ENCODE results near the gene SCN5A.

Gene SCN5A

GRCh38 chr3:38556640-38557358, 92.7 kb downstream of the SCN5A start:
- no peak for DNase-seq

DNA sequence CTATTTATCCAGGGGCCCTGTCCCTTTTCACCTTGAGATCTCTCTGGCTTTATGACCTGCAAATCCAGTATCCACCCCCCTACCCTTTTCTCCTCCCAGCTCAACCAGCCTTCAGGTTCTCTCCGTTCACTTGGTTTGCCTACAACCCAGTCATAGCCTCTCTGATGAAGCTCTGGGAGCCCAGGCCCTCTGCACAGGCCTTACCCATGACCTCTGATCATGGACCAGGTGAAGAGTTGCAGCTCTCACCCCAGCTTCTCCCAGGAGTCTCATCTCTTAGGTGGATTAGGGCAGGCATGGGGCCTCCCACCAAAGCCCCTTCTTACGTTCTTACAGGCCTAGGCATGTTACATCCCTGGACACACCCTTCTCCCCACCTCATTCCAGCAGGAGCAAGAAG, 93.6 kb downstream of the SCN5A start:
- DNase-seq: no peak

- DNase-seq: no peak
Observed at GRCh38 chr3:38555149-38555840, 94.2 kb downstream of the SCN5A start.

- DNase-seq: no peak
Observed at GRCh38 chr3:38554127-38554827, 95.2 kb downstream of the SCN5A start.

GRCh38 chr3:38553071-38553470, 96.4 kb downstream of the SCN5A start:
- DNase-seq: no peak

GRCh38 chr3:38552364-38552763, 97.1 kb downstream of the SCN5A start:
- DNase-seq: no peak

GRCh38 chr3:38551026-38551832, 98.3 kb downstream of the SCN5A start:
- DNase-seq: no peak

GRCh38 chr3:38549957-38550840, 99.3 kb downstream of the SCN5A start:
- DNase-seq: no peak

DNA sequence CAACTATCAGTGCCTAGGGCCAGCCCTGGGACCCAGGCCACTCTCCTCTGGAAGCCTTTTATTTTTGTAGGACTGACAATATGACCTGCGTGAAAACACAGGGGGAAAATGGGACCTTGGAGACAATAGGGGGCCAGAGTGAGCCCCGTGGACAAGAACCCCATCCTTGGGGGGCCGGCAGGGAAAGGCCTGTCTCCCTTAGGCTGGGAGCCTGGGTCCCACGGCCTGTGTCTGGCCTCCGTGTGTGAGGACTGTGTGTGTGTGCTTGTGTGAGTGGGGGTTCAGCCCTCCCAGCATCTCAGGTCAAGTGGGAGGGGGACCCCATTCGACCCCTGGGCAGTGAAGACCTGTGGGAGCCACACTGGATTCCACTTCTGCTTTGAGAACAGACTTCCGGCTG, 100.0 kb downstream of the SCN5A start:
- no peak for DNase-seq

DNA sequence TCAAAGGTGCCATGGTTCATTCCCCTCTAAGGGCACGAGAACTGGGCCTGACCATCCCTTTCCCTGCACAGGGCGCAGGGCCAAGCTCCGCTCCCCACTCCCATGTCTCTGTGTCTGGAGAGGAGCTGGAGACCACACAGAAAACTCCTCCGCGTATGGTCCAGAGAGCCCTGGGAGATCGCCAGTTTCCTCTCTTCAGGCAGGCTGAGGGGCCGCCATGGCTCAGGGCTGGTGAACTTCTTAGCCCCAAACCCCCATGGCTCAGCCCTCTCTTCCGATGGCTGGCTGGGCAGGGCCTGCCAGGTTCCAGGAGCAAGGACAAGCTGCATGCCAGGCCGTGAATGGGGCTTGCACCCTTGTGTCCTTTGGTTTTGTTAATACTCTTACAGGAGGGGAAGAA, 100.4 kb downstream of the SCN5A start:
- DNase-seq: no peak

DNA sequence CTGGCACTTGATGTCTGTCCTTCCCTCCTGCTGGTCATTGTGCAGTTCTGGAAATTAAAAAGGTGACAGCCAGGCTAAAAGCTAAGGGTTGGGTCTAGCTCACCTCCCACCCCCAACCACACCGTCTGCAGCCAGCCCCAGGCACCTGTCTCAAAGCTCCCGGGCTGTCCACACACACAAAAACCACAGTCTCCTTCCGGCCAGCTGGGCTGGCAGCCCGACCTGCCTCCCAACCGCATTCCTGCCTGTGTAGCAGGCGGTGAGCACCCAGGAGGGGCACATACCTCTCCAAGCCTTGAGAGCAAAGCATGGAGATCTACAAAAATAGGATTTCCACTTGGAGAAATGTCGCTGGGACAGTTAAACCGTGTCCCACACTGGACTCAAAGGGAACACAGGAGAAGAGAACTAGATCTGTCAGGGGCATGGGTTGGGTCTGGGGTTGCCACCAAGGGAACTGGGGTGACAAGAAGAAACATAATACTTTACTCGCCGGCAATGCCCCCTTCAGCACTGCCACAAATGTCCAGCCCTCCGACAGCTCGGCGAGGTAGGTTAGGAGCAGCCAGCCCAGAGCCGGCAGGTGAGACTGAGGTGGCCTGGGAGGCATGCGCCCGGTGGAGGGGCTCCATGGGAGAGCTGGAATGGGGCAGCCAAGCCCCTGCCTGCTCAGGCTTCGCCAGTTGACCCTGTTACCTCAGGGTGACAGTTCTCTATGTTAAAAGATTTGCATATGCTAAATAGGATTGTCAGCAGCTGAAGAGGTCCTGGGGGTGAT, 101.1 kb downstream of the SCN5A start:
- no peak for DNase-seq

- no peak for DNase-seq
Observed at GRCh38 chr3:38545983-38546382, 103.5 kb downstream of the SCN5A start.

DNA sequence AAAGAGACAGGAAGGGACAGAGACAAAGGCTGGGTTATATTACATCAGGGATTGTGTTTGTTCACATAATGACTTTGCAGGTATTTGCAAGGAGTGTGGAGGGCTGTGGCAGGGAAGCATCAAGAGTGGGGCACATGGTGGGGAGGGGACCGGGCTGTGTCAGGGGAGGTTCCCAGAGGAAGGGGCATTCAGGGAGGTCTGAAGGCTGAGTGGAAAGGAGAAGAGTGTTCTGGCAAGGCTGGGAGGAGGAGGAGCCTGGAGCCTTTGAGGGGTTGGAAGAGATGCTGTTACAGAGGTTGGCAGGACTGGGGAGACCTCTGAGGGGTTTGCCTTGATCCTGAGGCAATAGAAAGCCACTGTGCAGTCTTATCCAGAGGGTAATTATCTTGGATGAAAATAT, 103.9 kb downstream of the SCN5A start:
- no peak for DNase-seq

DNA sequence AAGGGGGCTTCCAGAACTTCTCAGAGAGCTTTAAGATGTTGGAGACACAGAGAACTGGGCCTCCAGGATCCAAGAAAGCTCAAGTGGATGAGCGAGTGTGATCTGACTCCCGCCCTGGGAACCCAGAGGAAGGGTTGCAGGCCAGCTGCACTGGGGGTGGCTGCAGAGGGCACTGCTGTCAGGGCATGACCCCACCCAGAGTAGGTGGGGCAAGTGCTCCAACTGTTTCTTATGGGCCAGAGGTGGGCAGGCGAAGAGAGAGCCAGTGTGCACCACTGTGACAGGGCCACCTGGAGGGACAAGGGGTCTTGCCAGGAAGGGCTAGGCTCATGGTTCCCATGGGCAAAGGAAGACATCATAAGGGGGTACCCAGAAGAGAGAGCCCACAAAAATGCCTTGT, 104.6 kb downstream of the SCN5A start:
- DNase-seq: no peak

- DNase-seq: no peak
Observed at GRCh38 chr3:38543586-38543985, 105.9 kb downstream of the SCN5A start.

GRCh38 chr3:38542401-38543298, 106.8 kb downstream of the SCN5A start:
- DNase-seq: no peak

DNA sequence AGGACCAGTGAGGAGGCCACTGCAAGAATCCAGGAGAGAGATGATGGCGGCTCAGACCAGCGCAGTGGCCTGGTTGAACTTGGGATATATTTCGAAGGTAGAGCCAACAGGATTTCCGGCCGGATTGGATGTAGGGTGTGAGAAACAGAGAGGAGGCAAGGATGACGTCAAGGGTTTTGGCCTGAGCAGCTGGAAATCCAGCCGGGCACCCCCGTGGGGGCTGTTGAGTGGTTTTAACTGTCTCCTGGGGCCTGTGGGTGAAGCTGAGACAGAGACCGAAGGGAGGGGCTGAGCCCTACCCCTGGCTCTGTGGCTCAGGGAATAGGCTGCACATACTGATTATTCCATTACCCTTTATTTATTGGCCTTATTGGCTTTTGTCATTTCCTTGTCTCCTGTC, 107.7 kb downstream of the SCN5A start:
- DNase-seq: no peak

GRCh38 chr3:38538773-38539353, 110.6 kb downstream of the SCN5A start:
- DNase-seq: no peak

GRCh38 chr3:38536671-38537070, 112.8 kb downstream of the SCN5A start:
- no peak for DNase-seq

- no peak for DNase-seq
Observed at GRCh38 chr3:38534604-38535003, 114.9 kb downstream of the SCN5A start.

All from CD4-positive, alpha-beta T cell treated with Interleukin-10 for 1 hour (primary cell).